Measurements from ENCODE around the gene FGD5.

Gene FGD5

GRCh38 chr3:14795996-14796395 lies 22.8 kb upstream of the FGD5 start:
- H3K36me3 ChIP-seq (ENCODE audit: control insufficient read depth, low read length), result no peaks in the 10 kb centered on the region
- no peaks in the 10 kb centered on the region for H3K4me1 ChIP-seq (ENCODE audit: control insufficient read depth, low read length)
- H3K27ac ChIP-seq (ENCODE audit: low read depth, low read length), result no peak overlapping the region
- H3K4me2 ChIP-seq (ENCODE audit: low read length), result no peak overlapping the region
- H3K79me2 ChIP-seq (ENCODE audit: control insufficient read depth, low read length), result no peaks in the 10 kb centered on the region
- no peak overlapping the region for H3K4me3 ChIP-seq (ENCODE audit: low read length)
- no peaks in the 10 kb centered on the region for H3K9me3 ChIP-seq (ENCODE audit: control insufficient read depth, insufficient read depth, low read length)
- peaks cover 38% of the 10 kb centered on the region for H3K27me3 ChIP-seq (ENCODE audit: control insufficient read depth, low read length)
- TF ChIP-seq EZH2phosphoT487 (IDR thresholded peaks at IDR 0.05; ENCODE audit: borderline replicate concordance, low read length), result no peak
- TF ChIP-seq CTCF (IDR thresholded peaks at IDR 0.05; ENCODE audit: low read depth, low read length, poor library complexity, severe bottlenecking), result no peak
- no peaks in the 10 kb centered on the region for H3F3A ChIP-seq (ENCODE audit: control insufficient read depth, insufficient read depth)
- H4K20me1 ChIP-seq (ENCODE audit: control insufficient read depth, insufficient read depth, low read depth, low read length), result 0 out of 2 replicates have a peak, but pooled peaks cover 3% of the 10 kb centered on the region
- no peaks in the 10 kb centered on the region for H3K9me2 ChIP-seq (replicated peaks; ENCODE audit: control insufficient read depth, low read length)

GRCh38 chr3:14796403-14797077 lies 22.2 kb upstream of the FGD5 start:
- TF ChIP-seq CTCF (IDR thresholded peaks at IDR 0.05; ENCODE audit: low read depth, low read length, poor library complexity, severe bottlenecking) (no peak), EZH2phosphoT487 (IDR thresholded peaks at IDR 0.05; ENCODE audit: borderline replicate concordance, low read length) (no peak)
- H3K4me3 ChIP-seq (ENCODE audit: low read length), result no peak overlapping the region
- H3K27ac ChIP-seq (ENCODE audit: low read depth, low read length), result no peak overlapping the region
- H3K4me2 ChIP-seq (ENCODE audit: low read length), result no peak overlapping the region
- H3F3A ChIP-seq (ENCODE audit: control insufficient read depth, insufficient read depth), result no peaks in the 10 kb centered on the region
- H3K4me1 ChIP-seq (ENCODE audit: control insufficient read depth, low read length), result no peaks in the 10 kb centered on the region
- H3K9me3 ChIP-seq (ENCODE audit: control insufficient read depth, insufficient read depth, low read length), result no peaks in the 10 kb centered on the region
- no peaks in the 10 kb centered on the region for H3K9me2 ChIP-seq (replicated peaks; ENCODE audit: control insufficient read depth, low read length)
- H3K27me3 ChIP-seq (ENCODE audit: control insufficient read depth, low read length), result peaks cover 40% of the 10 kb centered on the region
- 0 out of 2 replicates have a peak, but pooled peaks cover 3% of the 10 kb centered on the region for H4K20me1 ChIP-seq (ENCODE audit: control insufficient read depth, insufficient read depth, low read depth, low read length)
- H3K79me2 ChIP-seq (ENCODE audit: control insufficient read depth, low read length), result no peaks in the 10 kb centered on the region
- H3K36me3 ChIP-seq (ENCODE audit: control insufficient read depth, low read length), result no peaks in the 10 kb centered on the region

DNA sequence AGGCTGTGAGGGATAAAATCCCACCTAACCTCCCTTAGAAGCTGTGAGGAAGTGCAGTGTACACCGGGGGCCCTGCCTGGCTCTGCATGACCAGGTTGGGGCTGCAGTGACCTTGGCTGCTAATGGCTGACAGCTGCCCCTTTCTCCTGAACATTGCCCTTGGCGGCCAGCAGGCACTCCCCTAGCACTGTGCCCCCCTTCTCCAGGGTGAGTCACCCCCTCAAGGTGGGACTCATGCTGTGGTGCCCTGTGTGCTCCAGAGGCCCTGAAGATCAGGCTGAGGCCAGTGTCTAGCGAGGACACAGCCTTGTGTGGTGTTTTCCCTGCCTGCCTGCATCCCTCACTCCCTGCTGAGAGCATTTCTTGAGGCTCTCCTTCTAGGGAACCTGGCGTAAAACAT lies 21.0 kb upstream of the FGD5 start:
- Histone ChIP-seq H3K4me3 (ENCODE audit: low read length) (no peak overlapping the region), H4K20me1 (ENCODE audit: control insufficient read depth, insufficient read depth, low read depth, low read length) (0 out of 2 replicates have a peak, but pooled peaks cover 3% of the 10 kb centered on the region), H3K36me3 (ENCODE audit: control insufficient read depth, low read length) (no peaks in the 10 kb centered on the region), H3K27me3 (ENCODE audit: control insufficient read depth, low read length) (peaks cover 50% of the 10 kb centered on the region), H3K79me2 (ENCODE audit: control insufficient read depth, low read length) (no peaks in the 10 kb centered on the region), H3K9me3 (ENCODE audit: control insufficient read depth, insufficient read depth, low read length) (no peaks in the 10 kb centered on the region), H3F3A (ENCODE audit: control insufficient read depth, insufficient read depth) (no peaks in the 10 kb centered on the region), H3K27ac (ENCODE audit: low read depth, low read length) (no peak overlapping the region), H3K4me2 (ENCODE audit: low read length) (no peak overlapping the region), H3K4me1 (ENCODE audit: control insufficient read depth, low read length) (no peaks in the 10 kb centered on the region), H3K9me2 (replicated peaks; ENCODE audit: control insufficient read depth, low read length) (no peaks in the 10 kb centered on the region)
- TF ChIP-seq CTCF (IDR thresholded peaks at IDR 0.05; ENCODE audit: low read depth, low read length, poor library complexity, severe bottlenecking), result no peak
- TF ChIP-seq EZH2phosphoT487 (IDR thresholded peaks at IDR 0.05; ENCODE audit: borderline replicate concordance, low read length), result no peak
